ENCODE measurements around the gene CACNA1E. TPM values are rescaled to one million over a fixed set of nuclear protein-coding genes. Genes with fewer than 3 reads are reported as not detected.
"Not testable (repeated sequence)": the region's sequence is repeated elsewhere in the genome, so short reads cannot be mapped to it uniquely, and the experiment has no call there.

The CACNA1E gene
- total RNA-seq, 1 donor from 2014 or later, result 77.4 TPM

DNA sequence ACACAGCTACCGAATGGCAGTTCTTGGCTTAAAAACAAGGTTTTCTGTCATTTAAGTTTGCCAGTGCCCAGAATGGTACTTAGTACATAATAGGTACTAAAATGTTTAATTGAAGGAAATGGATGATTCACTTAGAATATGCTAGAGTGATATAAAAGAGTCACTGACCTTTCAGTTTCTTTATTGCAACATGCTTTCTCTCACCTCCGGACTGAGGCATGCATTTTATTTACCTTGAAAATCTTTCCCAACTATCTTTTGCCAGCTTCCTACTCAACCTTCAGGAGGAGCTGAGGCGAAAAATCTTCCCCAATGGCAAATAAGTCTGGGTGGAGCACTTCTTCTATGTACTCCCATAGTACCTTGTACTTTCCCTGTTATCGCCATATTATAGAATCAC, 333.3 kb downstream of the CACNA1E start:
- no peak for DNase-seq

GRCh38 chr1:181817091-181817490, 333.8 kb downstream of the CACNA1E start:
- no peak for DNase-seq

GRCh38 chr1:181818459-181818858, 335.1 kb downstream of the CACNA1E start:
- DNase-seq, result no peak

DNA sequence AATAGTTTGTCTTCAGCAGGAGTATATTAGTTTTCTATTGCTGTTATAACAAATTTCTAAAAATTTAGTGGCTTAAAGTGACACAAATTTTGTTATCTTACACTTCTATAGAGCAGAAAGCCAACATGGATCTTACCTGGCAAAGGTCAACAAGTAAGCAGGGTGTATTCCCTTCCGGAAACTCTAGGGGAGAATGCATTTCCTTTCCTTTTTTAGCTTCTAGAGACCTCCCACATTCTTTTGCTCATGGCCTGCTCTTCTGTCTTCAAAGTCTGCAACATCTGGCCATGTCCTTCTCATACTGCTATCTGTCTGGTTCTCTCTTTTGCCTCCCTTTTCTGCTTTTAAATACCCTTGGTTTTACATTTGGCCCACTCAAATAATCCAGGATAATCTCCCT, 335.6 kb downstream of the CACNA1E start:
- no peak for DNase-seq

DNA sequence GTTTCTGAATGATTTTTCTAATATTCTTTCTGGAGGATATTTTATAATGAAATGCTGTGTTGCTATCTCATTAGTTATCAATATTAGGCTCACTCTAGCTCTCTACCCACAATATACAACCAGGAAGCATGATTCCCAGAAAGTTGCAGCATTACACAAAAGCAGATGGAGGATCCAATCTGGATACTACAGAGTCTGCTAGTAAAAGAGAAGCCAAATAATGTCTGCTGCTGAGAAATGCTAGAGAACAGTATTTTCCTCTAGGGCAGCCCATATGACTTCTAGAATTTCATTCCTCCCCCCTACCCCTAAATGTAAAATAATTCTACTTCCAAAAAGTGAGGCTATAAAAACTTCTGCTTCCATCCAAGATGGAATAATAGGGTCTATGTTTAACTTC, 338.4 kb downstream of the CACNA1E start:
- DNase-seq, result no peak

- DNase-seq, result not testable (repeated sequence)
These were observed 349.0 kb downstream of the CACNA1E start for GRCh38 chr1:181832173-181832880.

- DNase-seq, result no peak
These were observed 362.8 kb downstream of the CACNA1E start for GRCh38 chr1:181846001-181846645.

GRCh38 chr1:181846681-181847080, 363.4 kb downstream of the CACNA1E start:
- DNase-seq, result no peak

GRCh38 chr1:181849071-181849470, 365.8 kb downstream of the CACNA1E start:
- no peak for DNase-seq

DNA sequence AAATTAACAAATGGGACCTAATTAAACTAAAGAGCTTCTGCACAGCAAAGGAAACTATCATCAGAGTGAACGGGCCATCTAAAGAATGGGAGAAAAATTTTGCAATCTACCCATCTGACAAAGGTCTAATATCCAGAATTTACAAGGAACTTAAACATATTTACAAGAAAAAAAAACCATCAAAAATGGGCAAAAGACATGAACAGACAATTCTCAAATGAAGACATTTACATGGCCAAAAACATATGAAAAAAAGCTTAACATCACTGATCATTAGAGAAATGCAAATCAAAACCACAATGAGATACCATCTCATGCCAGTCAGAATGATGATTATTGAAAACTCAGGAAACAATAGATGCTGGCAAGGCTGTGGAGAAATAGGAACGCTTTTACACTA, 370.9 kb downstream of the CACNA1E start:
- not testable (repeated sequence) for DNase-seq

- no peak for DNase-seq
These were observed 372.1 kb downstream of the CACNA1E start for GRCh38 chr1:181855380-181855779.

Small RNAs within 50 kb of the gene (small RNA-seq; reads per million reads assigned to genes)
- gene RF00017, result not detected
- not detected for gene RNA5SP70

Data from occipital lobe (tissue), 3 donors.